Measurements from ENCODE around the gene LENG1.
"Not testable (repeated sequence)": the region's sequence is repeated elsewhere in the genome, so short reads cannot be mapped to it uniquely, and the experiment has no call there.

LENG1 gene

DNA sequence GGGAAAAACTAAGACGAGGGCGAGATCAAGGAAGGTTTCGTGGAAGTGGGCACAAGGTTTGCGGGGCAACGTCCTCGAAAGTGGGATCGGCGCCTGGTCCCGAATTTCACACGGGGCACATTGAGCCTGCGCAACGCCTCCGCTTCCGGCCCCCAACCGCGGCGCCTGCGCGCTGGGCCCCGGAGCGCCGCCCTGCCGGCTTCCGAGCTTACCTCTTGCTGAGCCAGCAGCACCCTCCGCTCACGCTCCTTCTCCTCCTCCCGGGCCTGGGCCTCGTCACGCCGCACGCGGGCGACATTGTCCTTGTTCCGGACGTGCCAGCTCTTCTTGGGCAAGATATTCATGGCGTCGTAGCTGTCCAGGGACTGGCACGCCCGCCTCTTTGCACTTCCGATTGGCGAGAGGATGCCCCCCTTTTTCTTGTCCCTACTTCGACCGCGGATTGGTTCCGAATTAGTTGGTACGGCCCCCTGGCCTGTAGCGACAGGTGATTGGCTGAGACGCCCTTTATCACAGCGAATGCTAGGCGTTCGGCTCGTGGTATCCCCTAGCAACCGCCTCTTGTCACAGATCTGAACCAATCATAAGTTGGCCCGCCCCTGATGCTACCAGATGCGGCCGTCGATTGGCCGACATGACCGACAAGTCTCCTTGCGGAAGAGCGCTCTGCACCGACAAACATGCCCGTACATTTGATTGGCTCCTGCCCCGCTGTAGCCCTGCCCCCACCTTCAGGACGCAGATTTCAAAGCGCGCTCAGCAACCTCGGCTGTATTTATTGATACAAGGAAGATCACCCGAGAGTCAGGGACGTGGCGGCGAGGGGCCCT lies at the start of gene LENG1:
TSS of gene LENG1 (minus strand) at position 370 of the 830 bp plus-strand sequence. CDS start at position 344, 26 bp downstream.
- DNase-seq (ENCODE audit: low read depth in 2 of 2): peak; percentile 85 to 98

DNA sequence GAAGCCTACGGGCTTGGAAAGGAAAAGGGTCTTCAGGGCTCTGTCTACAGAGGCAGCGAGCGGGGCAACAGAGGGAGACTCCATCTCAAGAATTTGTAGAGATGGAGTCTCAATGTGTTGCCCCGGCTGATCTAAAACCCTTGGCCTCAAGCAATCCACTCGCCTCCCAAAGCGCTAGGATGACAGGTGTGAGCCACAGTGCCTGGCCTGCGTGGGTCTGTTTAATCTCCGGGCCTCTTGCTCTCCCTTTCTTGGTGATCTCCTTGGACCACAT lies 49.2 kb upstream of the LENG1 start:
- DNase-seq (ENCODE audit: low read depth in 2 of 2): no peak

DNA sequence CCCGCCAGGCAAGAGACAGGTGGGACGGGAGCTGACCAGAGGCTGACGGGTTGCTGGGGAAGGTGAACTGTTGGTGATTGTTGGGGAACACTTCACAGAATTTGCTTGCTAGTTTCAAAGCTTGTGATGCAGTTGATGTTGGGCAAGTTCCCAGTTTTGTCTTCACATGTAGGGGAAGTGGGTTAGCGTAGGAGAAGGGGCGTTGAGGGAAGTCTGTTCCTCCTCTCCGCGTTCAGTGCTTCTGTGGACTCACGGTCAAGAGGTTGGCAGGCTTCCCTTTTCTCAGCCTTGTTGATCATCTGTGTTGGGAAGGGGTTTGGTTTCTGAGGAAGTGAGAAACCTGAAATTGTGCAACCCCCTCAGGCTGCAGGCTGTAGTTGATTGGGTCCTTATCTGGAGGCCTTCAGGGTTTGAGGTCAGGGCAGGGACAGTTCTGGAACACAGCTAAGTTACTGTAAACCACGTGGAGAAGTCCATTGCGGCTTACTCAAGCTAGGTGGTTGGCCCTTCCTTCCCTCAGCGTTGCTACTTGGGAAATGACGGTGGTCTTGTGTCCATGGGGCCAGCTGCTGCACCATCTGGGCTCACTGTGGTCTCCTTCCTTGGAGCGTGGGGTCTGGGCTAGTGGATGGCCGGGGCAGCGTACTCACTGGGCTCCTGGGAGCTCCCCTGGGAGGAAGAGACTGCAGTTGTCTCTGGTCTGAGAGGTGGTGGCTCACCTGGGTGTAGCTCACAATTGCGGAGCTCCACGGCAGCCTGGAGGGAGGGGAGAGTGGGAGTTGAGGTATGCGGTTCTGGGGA lies 48.7 kb upstream of the LENG1 start:
- no peak for DNase-seq (ENCODE audit: low read depth in 2 of 2)

DNA sequence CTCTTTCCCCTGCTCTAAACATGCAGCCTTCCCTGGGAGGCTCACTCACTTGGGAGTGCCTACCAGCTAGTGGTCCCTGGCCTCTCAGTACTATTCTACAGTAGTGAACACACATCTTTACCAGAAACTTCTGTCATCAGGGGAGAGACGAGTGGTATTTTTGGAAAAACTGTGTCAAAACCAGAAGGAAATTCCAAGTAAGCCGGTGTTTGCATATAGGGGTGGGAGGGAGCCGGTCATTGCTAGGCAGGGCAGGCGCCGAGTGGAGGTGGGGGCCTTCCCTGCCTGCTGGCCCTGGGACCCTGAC lies 48.1 kb upstream of the LENG1 start:
- no peak for DNase-seq (ENCODE audit: low read depth in 2 of 2)

DNA sequence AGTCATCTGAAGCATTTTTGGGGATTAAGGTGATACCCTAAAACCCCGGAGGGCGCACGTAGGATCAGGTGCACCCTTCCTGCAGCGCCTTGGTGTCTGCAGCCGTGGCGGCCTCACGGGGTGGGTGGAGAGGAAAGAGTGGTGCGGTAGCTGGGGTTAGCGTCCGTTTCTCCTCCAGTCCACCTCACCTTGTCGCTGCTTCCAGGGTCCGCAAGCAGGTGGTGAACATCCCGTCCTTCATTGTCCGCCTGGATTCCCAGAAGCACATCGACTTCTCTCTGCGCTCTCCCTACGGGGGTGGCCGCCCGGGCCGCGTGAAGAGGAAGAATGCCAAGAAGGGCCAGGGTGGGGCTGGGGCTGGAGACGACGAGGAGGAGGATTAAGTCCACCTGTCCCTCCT lies 47.7 kb upstream of the LENG1 start:
- not testable (repeated sequence) for DNase-seq (ENCODE audit: low read depth in 2 of 2)

DNA sequence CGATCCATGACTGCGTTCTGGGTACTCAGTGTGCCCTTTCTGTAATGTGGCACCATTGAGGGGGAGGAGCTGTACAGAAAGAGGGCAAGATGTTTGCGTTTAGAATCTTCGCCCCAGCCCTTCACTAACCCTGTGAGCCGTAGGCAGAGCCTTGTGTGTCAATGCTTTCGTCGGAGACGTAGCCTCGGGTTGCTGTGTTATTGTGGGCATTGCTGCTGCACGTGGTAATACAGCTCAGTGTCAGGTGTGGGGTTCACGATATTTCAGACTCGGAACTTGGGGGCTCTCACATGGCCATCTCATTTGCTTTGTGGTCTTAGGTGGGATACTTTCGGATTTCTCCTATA lies 47.3 kb upstream of the LENG1 start:
- DNase-seq (ENCODE audit: low read depth in 2 of 2): no peak

DNA sequence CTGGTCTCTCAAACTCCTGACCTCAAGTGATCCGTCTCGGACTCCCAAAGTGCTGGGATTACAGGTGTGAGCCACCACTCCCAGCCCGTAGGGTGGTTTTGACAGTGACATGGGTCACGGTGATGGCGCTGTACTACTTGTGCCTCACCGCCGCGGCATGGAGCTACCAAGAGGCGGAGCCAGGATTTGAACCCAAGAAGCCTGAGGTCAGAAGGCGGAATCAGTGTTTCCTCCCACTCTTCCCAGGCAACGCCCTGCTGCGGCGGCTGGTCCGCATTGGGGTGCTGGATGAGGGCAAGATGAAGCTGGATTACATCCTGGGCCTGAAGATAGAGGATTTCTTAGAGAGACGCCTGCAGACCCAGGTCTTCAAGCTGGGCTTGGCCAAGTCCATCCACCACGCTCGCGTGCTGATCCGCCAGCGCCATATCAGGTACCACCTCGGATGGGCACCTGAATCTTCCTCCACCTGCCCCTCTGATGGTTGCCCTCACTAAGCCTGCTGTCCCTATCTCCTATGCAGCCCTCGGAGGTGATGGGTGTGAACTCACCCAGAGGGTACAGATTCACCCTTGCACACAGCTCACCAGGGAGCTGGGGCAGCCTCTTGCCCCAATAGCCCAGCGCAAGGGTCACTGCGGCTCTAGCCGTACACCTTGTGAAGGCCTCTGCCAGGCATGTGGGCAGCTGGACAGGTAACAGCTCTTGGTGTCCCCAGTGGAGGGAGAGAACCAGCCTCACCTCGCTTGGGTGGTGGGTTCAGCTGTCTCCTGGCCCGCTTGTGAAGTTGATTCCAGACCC lies 46.7 kb upstream of the LENG1 start:
- DNase-seq (ENCODE audit: low read depth in 2 of 2): no peak

DNA sequence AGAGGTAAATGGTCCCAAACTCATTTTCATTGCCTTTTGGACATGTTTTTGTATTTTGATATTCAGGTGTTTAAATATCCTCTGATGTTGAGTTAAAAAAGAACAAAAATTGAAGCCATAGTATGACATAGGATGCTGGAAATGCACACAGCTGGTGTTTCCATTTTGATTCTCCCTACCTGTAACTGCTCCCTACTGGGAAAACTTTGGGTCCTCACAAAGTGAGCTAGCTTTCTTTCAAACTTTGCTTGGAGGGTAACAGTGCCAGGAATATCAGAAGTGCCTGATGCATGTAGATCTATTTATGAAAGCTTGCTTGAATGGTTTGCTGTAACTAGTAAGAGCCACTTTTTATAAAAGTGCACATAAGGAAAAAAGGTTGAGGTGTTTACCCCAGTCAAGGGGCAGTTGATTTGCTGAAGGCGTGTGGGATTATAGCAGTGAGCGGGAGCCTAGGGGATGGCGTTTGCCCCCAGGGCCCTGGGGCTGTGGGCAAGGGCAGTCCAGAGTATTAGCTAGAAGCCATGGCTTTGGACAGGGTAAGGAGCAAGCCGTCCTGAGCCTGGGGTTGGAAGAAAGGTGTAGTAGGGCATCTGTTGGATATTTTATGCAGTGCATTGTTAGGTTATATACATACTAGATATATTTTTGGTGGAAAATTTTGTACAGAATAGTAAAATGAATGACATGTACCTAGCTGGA lies 45.4 kb upstream of the LENG1 start:
- no peak for DNase-seq (ENCODE audit: low read depth in 2 of 2)

DNA sequence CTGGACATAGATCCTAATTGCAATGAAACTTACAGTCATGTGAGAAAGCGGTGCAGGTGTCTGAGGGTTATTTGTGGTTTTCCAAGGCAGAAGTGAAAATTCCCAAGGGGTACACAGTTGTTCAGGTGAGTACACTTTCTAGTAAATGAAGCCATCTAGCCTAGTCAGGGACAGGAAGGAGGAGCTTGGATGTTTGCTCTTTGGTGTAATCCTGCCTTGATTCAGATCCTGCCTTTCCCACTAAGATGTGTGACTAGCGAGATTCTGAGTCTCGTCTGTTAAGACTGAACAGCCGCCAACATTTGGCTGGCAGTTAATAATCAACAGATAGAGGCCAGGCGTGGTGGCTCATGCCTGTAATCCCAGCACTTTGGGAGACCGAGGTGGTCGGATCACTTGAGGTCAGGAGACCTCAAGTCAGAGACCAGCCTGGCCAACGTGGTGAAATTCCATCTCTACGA lies 43.7 kb upstream of the LENG1 start:
- DNase-seq (ENCODE audit: low read depth in 2 of 2): no peak

DNA sequence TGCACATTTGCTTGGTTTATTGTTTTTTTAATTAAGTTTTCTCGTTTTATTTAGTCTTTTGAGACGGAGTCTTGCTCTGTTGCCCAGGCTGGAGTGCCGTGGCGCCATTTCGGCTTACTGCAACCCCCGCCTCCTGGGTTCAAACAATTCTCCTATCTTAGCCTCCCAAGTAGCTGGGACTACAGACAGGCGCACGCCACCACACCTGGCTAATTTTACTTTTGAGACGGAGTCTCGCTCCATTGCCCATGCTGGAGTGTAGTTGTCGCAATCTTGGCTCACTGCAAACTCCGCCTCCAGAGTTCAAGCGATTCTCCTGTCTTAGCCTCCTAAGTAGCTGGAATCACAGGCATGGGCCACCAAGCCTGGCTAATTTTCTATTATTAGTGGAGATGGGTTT lies 42.5 kb upstream of the LENG1 start:
- DNase-seq (ENCODE audit: low read depth in 2 of 2): no peak

DNA sequence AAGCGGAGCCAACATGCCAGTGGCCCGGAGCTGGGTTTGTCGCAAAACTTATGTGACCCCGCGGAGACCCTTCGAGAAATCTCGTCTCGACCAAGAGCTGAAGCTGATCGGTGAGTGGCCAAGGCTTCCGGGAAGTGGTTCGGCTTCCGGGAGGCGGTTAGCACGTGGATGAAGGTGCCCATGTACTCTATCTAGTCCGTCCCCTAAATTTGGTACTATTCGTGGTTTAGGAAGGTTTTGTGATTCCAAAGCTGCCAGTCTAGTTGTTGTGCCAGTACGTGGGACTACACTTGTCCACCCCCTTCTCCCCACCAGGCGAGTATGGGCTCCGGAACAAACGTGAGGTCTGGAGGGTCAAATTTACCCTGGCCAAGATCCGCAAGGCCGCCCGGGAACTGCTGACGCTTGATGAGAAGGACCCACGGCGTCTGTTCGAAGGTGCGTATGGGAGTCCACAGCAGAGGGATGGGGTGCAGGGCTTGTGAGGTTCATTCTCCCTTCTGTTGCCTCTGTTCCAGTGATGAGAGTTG lies 41.7 kb upstream of the LENG1 start:
- DNase-seq (ENCODE audit: low read depth in 2 of 2): no peak

DNA sequence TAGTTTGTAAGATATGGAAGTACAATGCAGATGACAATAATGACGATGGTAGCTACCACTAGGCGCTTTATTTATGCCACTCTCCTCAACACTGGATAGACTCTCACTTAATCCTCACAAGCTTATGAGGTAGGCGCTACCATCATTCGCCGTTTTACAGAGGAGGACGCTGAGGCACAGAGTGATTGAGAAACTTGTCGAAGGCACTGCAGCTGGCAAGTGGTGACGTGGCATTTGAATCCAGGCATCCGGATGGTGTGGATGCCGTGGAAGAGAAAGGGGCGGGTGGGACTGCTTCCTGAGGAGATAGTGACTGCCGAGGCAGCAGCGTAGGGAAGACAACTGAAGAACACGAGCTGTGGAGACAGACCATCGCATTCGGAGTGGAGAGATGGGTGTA lies 39.9 kb upstream of the LENG1 start:
- DNase-seq (ENCODE audit: low read depth in 2 of 2): no peak

DNA sequence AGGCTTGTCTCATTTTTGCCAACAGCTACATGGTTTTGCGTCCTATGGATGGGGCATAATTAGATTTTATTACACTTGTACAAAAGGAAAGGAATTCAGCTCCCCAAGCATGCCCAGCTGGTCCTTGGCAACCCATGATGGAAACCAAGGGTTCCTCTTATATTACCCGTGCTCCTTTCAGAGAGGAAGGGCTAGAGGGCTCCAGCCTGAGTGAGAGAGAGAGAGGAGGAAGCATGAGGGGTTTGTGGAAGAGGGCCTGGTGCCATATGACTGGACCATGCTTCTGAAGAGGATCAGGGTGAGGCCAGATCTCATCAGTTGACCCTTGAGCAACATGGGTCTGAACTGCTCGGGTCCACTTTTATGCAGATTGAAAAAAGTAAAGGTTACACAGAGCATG lies 37.6 kb upstream of the LENG1 start:
- DNase-seq (ENCODE audit: low read depth in 2 of 2): no peak

DNA sequence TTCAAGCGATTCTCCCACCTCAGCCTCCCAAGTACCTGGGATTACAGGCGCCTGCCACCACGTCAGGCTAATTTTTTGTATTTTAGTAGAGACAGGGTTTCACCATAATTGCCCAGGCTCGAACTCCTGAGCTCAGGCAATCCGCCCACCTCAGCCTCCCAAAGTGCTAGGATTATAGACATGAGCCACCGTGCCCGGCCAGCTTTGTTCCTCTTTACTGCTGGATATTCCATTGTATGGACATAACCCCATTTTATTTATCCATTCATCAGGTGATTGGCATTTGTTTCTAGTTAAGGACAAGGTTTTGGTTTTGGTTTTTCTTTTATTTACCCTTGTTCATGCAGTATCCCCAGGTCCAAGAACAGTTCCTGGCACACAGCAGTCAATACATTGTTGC lies 37.0 kb upstream of the LENG1 start:
- DNase-seq (ENCODE audit: low read depth in 2 of 2): no peak

DNA sequence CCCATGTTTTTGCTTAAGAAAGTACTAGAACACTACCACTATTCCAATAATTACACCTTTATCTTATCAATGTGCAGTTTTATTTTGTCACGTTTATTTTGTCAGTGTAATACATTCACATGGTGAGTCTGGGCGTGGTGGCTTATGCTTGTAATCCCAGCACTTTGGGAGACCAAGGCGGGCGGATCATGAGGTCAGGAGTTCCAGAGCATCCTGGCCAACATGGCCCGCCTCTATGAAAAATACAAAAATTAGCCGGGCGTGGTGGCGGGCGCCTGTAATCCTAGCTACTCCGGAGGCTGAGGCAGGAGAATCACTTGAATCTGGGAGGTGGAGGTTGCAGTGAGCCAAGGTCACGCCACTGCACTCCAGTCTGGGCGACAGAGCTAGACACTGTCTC lies 34.9 kb upstream of the LENG1 start:
- not testable (repeated sequence) for DNase-seq (ENCODE audit: low read depth in 2 of 2)

DNA sequence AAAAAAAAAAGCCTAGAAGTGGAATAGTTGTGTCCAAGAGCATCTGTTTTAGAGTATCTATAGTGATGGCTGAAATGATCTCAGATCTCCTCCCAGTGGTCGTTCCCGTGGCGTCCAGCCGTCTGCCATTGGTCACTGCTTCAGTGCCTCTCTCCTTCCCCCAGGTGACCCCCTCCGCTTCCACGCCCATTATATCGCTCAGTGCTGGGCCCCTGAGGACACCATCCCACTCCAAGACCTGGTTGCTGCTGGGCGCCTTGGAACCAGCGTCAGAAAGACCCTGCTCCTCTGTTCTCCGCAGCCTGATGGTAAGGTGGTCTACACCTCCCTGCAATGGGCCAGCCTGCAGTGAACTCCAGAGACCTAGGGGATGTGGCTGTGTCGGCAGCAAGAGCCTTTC lies 33.5 kb upstream of the LENG1 start:
- DNase-seq (ENCODE audit: low read depth in 2 of 2): no peak

DNA sequence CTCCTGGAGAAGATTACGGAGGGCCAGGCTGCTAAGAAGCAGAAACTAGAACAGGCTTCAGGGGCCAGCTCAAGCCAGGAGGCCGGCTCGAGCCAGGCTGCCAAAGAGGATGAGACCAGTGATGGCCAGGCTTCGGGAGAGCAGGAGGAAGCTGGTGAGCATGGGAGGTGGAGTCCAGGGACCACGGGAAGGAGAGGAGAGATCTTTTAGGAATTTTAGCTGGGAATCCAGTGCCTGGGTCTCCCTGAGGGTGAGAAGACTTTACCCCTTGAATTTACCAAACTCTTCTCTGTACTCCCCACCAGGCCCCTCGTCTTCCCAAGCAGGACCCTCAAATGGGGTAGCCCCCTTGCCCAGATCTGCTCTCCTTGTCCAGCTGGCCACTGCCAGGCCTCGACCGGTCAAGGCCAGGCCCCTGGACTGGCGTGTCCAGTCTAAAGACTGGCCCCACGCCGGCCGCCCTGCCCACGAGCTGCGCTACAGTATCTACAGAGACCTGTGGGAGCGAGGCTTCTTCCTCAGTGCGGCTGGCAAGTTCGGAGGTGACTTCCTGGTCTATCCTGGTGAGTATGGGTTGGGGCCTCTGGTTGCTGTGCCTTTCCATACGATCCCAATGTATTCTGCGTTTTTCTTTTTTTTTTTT lies 32.4 kb upstream of the LENG1 start:
- no peak for DNase-seq (ENCODE audit: low read depth in 2 of 2)

DNA sequence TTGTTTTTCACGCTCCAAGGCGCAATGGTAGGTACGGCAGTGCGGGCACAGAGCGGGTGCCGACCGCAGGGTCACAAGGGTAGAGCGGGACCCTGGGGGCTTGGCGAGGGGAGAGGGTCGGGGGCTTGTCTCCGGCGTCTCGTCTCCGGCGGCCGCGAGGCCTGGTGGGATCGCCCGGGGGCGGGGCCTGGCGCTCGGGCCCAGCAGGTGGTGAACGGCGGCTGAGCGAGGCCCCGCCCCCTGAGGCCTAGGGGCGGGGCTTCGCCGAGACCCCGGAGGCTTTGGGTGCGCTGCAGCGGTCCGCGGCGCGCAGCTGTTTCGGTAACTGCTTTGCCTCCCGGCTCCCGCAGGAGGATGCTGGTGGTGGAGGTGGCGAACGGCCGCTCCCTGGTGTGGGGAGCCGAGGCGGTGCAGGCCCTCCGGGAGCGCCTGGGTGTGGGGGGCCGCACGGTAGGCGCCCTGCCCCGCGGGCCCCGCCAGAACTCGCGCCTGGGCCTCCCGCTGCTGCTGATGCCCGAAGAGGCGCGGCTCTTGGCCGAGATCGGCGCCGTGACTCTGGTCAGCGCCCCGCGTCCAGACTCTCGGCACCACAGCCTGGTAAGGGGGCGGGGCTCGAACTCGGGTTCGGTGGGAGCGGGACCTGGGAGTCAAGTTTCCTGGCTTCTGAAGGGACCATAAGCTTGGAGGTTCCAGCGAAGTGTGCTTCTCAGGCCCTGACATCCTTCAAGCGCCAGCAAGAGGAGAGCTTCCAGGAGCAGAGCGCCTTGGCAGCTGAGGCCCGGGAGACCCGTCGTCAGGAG lies 31.7 kb upstream of the LENG1 start, which contains the start of gene TSEN34:
TSS of gene TSEN34 (plus strand) at position 298 of the 800 bp plus-strand sequence. CDS start at position 355, 57 bp downstream.
- DNase-seq (ENCODE audit: low read depth in 2 of 2): peak; percentile 77 to 78

DNA sequence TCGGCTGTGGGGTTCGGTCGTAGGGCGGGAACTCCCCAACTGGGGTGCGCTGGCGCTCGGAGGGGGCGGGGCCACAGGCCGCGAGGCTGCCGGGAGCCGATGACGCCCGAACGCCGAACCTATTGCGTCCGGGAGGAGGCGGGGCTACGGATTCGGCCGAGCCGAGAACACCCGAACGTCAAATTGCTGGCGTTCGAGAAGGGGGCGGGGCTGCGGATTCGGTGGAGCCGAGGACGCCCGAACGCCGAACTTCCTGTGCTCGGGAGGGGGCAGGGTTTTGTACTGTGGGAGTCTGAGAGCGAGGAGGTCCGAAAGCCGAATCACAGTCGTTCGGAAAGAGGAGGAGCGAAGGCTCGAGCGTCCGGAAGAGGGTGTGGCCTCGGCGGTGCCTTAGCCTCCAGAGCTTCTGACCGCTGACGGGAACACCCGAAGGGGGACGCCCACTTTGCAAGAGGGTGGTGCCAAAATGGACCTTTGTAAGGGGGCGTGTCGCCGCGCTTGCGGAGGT lies 31.0 kb upstream of the LENG1 start:
- peak; percentile 100 for DNase-seq (ENCODE audit: low read depth in 2 of 2)
